ENCODE data around the gene IGSF9B.

- TF ChIP-seq, protein P1, sequence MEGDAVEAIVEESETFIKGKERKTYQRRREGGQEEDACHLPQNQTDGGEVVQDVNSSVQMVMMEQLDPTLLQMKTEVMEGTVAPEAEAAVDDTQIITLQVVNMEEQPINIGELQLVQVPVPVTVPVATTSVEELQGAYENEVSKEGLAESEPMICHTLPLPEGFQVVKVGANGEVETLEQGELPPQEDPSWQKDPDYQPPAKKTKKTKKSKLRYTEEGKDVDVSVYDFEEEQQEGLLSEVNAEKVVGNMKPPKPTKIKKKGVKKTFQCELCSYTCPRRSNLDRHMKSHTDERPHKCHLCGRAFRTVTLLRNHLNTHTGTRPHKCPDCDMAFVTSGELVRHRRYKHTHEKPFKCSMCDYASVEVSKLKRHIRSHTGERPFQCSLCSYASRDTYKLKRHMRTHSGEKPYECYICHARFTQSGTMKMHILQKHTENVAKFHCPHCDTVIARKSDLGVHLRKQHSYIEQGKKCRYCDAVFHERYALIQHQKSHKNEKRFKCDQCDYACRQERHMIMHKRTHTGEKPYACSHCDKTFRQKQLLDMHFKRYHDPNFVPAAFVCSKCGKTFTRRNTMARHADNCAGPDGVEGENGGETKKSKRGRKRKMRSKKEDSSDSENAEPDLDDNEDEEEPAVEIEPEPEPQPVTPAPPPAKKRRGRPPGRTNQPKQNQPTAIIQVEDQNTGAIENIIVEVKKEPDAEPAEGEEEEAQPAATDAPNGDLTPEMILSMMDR (conservative IDR thresholded peaks at IDR 0.05): no peak
- no peak for TF ChIP-seq EZH2 (IDR thresholded peaks at IDR 0.05; ENCODE audit: low read depth)
Measured at GRCh38 chr11:133917921-133918607, 38.7 kb downstream of the IGSF9B start.

Measured in PC-9 (cell line).